GM19467 (cell line): ENCODE data around the gene GRB10.
"Not testable (repeated sequence)": the region's sequence is repeated elsewhere in the genome, so short reads cannot be mapped to it uniquely, and the experiment has no call there.

Experiments used
- ATAC-seq: cut with Tn5 transposase; IDR thresholded peaks from one replicate; pipeline ENCODE4 v1.9.1; 2021; ENCODE audit warnings: mild to moderate bottlenecking, moderate library complexity; ENCODE audit not compliant: unreplicated experiment

GRB10 gene

GRCh38 chr7:50558294-50559053, 224.2 kb downstream of the GRB10 start:
- no peak for ATAC-seq

- no peak for ATAC-seq
These were observed 225.6 kb downstream of the GRB10 start for GRCh38 chr7:50557099-50557498.

- no peak for ATAC-seq
These were observed 226.3 kb downstream of the GRB10 start for GRCh38 chr7:50556247-50556991.

- ATAC-seq, result no peak
These were observed 227.0 kb downstream of the GRB10 start for GRCh38 chr7:50555594-50556140.

- no peak for ATAC-seq
These were observed 228.0 kb downstream of the GRB10 start for GRCh38 chr7:50554431-50555322.

- no peak for ATAC-seq
These were observed 228.7 kb downstream of the GRB10 start for GRCh38 chr7:50553973-50554372.

- ATAC-seq, result no peak
These were observed 229.8 kb downstream of the GRB10 start for GRCh38 chr7:50552921-50553320.

- no peak for ATAC-seq
These were observed 230.6 kb downstream of the GRB10 start for GRCh38 chr7:50552139-50552538.

- ATAC-seq, result not testable (repeated sequence)
These were observed 237.1 kb downstream of the GRB10 start for GRCh38 chr7:50545613-50546012.

GRCh38 chr7:50544992-50545391, 237.7 kb downstream of the GRB10 start:
- ATAC-seq, result no peak

- ATAC-seq, result no peak
These were observed 238.8 kb downstream of the GRB10 start for GRCh38 chr7:50543776-50544442.

- no peak for ATAC-seq
These were observed 240.6 kb downstream of the GRB10 start for GRCh38 chr7:50542132-50542531.

GRCh38 chr7:50540785-50541579, 241.7 kb downstream of the GRB10 start:
- ATAC-seq, result no peak
